Skeletal muscle satellite cell (primary cell): Measurements from ENCODE around the gene RASL10B.
A peak's percentile ranks its signal among the peaks of the same experiment; 100 is the strongest.

Experiments
- H3K27me3 ChIP-seq: 2 replicates; pipeline ENCODE4 v1.7.0; 2013; ENCODE audit warnings: low read length; ENCODE audit not compliant: control insufficient read depth, insufficient read depth
- H3K36me3 ChIP-seq: 2 replicates; pipeline ENCODE4 v1.7.0; 2013; ENCODE audit warnings: mild to moderate bottlenecking, control low read depth, low read length; ENCODE audit not compliant: insufficient read depth
- H3K4me1 ChIP-seq: 2 replicates; pipeline ENCODE4 v1.7.0; 2013; ENCODE audit warnings: low read length; ENCODE audit not compliant: control insufficient read depth, insufficient read depth
- H3K4me2 ChIP-seq: 2 replicates; pipeline ENCODE4 v1.7.0; 2013; ENCODE audit warnings: mild to moderate bottlenecking, low read length
- H3K4me3 ChIP-seq: 2 replicates; pipeline ENCODE4 v1.7.0; 2013; ENCODE audit warnings: low read length
- H3K9ac ChIP-seq: 2 replicates; pipeline ENCODE4 v1.7.0; 2013; ENCODE audit warnings: mild to moderate bottlenecking, low read depth, low read length, moderate library complexity
- H3K9me3 ChIP-seq: replicated peaks from 2 replicates; pipeline ENCODE4 v1.7.0; 2013; ENCODE audit warnings: mild to moderate bottlenecking, control low read depth, low read length

Gene RASL10B

GRCh38 chr17:35752945-35753764, 21.7 kb downstream of the RASL10B start, which contains the start of gene GAS2L2:
TSS of gene GAS2L2 (minus strand) at chr17:35753239. CDS start at chr17:35752850, 389 bp downstream.
- no peak within 1 kb of the TSS for H3K4me2 ChIP-seq
- H3K9ac ChIP-seq, result no peak within 1 kb of the TSS
- H3K36me3 ChIP-seq, result no peaks in the 10 kb centered on the region
- H3K9me3 ChIP-seq, result no peaks in the 10 kb centered on the region
- no peak within 1 kb of the TSS for H3K4me3 ChIP-seq
- H3K4me1 ChIP-seq, result peaks cover 10% of the 10 kb centered on the region
- H3K27me3 ChIP-seq, result peaks cover 64% of the 10 kb centered on the region

DNA sequence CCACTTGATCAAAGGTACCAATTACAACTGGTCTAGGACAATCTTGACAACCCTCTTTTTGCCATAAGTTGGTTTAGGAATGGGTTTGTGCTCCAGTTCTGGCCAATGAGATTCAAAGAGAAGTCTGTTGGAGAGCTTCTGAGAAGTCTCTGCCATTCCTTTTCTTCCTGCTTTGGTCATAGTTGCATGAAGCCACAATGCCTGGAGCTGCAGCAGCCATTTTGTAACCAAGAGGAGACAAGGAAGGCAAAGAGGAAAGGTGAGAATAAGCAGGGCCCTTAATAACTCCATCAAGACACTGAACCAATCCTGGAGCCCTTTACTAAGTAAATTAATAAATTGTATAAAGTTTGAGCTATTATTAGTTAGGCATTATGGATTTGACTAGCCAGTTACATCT, 25.8 kb downstream of the RASL10B start:
- Histone ChIP-seq H3K9me3 (no peaks in the 10 kb centered on the region), H3K9ac (no peak overlapping the region), H3K4me1 (no peaks in the 10 kb centered on the region), H3K36me3 (no peaks in the 10 kb centered on the region), H3K4me2 (no peak overlapping the region), H3K4me3 (no peak overlapping the region), H3K27me3 (peaks cover 56% of the 10 kb centered on the region)

DNA sequence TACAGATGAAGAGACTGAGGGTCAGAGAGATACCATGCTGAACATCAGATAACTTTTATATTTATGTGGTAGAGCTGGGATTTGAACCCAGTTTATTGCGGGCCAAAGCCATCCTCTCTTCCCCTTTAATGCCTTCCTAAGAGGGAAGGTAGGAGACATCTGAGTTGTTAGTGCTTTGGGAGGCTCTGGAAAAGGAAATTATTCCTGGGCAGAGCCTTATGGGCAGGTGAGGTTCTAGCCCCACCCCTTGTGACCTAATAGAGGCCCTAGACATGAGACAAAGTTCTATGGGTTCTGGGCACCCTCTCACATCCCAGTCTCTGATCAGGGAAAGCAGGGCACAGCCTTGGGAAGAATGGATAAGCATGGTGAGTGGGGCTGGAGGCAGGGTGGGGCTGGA, 29.1 kb downstream of the RASL10B start, which contains the start of gene C17orf50:
Gene C17orf50, plus strand, starts transcription at position 301 of the 400 bp plus-strand sequence. Its CDS starts 55 bp downstream, at position 356.
- peaks cover 8% of the 10 kb centered on the region for H3K4me1 ChIP-seq
- peaks cover 40% of the 10 kb centered on the region for H3K27me3 ChIP-seq
- H3K9ac ChIP-seq, result no peak within 1 kb of the TSS
- H3K9me3 ChIP-seq, result no peaks in the 10 kb centered on the region
- no peak within 1 kb of the TSS for H3K4me2 ChIP-seq
- no peak within 1 kb of the TSS for H3K4me3 ChIP-seq
- H3K36me3 ChIP-seq, result no peaks in the 10 kb centered on the region

DNA sequence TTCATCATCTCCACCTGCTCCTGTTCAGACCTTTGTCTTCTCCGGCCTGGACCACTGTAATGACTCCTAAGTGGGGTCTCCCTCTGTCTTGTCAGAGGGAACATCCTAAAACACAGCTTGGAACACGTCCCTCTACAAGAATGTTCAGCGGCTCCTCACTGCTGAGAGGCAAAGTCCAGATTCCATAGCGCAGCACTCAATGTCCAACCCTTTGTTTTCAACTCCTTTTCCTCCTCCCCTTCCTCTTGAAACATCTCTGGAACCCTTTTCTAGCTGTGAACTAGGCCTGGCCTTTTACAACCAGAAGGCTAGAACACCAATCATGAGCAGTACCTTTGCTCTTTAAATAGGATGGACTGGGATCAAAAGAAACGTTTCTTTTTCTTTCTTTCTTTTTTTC, 30.2 kb downstream of the RASL10B start:
- H3K4me2 ChIP-seq, result no peak overlapping the region
- H3K27me3 ChIP-seq, result peaks cover 42% of the 10 kb centered on the region
- H3K36me3 ChIP-seq, result no peaks in the 10 kb centered on the region
- H3K9ac ChIP-seq, result no peak overlapping the region
- H3K4me3 ChIP-seq, result no peak overlapping the region
- no peaks in the 10 kb centered on the region for H3K9me3 ChIP-seq
- peaks cover 8% of the 10 kb centered on the region for H3K4me1 ChIP-seq

GRCh38 chr17:35763767-35764122, 32.3 kb downstream of the RASL10B start:
- Histone ChIP-seq H3K9me3 (no peaks in the 10 kb centered on the region), H3K4me1 (peaks cover 8% of the 10 kb centered on the region), H3K4me3 (peak overlapping the region; percentile 70), H3K4me2 (peak overlapping the region; percentile 97), H3K9ac (peak overlapping the region; percentile 32), H3K36me3 (no peaks in the 10 kb centered on the region), H3K27me3 (peaks cover 47% of the 10 kb centered on the region)

DNA sequence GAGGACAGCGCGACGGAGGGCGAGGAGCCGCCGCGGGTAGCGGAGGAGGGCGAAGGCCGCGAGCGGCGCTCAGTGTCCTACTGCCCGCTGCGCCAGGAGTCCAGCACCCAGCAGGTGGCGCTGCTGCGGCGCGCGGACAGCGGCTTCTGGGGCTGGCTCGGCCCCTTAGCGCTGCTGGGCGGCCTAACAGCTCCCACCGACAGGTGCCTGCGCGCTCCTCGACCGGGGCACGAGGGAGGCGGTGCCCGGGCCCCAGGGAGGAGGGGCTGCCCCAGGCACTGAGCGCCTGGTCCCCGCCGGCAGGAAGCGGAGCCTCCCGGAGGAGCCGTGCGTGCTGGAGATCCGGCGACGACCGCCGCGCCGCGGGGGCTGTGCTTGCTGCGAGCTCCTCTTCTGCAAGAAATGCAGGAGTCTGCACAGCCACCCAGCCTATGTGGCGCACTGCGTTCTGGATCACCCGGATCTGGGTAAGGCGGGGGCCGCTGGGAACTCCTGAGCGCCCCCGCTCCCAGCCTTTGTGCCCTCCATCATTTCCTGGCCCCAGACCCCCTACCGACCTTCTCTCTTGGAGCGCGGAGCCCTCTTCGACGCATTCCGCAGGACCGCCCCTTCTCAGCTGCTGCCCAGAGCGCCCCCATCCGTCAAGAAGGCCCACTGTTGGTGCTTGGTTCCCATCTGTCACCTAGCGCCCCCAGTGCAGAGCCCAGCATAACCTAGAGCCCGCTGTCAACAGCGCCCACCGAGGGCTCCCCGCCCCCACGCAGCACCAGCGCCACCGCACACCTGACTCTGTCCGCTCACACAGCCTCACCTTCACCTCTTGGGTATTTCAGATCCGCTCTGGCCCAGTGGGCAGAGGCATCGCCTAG, 32.9 kb downstream of the RASL10B start:
- Histone ChIP-seq H3K4me2 (peak overlapping the region; percentile 97), H3K4me1 (peaks cover 8% of the 10 kb centered on the region), H3K9me3 (no peaks in the 10 kb centered on the region), H3K9ac (peak overlapping the region; percentile 32), H3K4me3 (peak overlapping the region; percentile 70), H3K27me3 (peaks cover 52% of the 10 kb centered on the region), H3K36me3 (no peaks in the 10 kb centered on the region)

DNA sequence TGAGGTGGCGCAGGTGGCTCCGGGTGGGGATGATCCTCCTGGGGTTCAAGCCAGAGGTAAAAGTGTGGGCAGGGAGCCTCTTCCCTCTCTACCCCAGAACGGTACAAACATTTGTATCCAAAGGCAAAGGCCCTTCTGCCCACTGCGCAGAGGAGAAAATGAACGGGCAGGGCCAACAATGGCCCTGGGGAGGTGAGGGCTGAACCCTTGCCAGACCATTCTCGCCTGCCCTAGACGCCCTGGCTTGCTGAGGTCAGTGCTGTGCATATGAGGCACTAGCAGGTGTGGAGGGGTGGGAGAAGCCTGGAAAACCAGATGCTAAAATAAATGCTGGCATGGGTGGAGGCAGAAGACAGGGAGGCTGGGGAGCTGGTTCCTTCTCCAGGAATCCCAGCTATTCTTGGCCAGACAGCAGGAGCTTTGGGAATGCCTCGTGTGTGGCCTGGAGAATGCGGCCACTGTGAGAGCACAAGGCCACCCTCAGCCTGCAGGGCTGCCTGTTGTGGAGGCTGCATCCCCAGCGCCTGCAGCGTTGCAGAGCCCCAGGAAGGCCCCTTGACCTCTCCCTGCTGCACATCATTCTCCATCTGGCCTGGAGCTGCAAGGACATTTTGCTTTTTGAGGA, 33.8 kb downstream of the RASL10B start:
- Histone ChIP-seq H3K4me1 (peaks cover 8% of the 10 kb centered on the region), H3K9me3 (no peaks in the 10 kb centered on the region), H3K9ac (no peak overlapping the region), H3K4me3 (no peak overlapping the region), H3K4me2 (no peak overlapping the region), H3K27me3 (peaks cover 46% of the 10 kb centered on the region), H3K36me3 (no peaks in the 10 kb centered on the region)

- peaks cover 40% of the 10 kb centered on the region for H3K27me3 ChIP-seq
- no peaks in the 10 kb centered on the region for H3K36me3 ChIP-seq
- no peak overlapping the region for H3K4me2 ChIP-seq
- peaks cover 8% of the 10 kb centered on the region for H3K4me1 ChIP-seq
- H3K9me3 ChIP-seq, result no peaks in the 10 kb centered on the region
- no peak overlapping the region for H3K4me3 ChIP-seq
- no peak overlapping the region for H3K9ac ChIP-seq
Observed at GRCh38 chr17:35765756-35766488, 34.5 kb downstream of the RASL10B start.

- no peaks in the 10 kb centered on the region for H3K36me3 ChIP-seq
- no peak overlapping the region for H3K9ac ChIP-seq
- peaks cover 38% of the 10 kb centered on the region for H3K27me3 ChIP-seq
- H3K4me3 ChIP-seq, result no peak overlapping the region
- H3K9me3 ChIP-seq, result no peaks in the 10 kb centered on the region
- no peak overlapping the region for H3K4me2 ChIP-seq
- H3K4me1 ChIP-seq, result peaks cover 8% of the 10 kb centered on the region
Observed at GRCh38 chr17:35766489-35766877, 35.0 kb downstream of the RASL10B start.

DNA sequence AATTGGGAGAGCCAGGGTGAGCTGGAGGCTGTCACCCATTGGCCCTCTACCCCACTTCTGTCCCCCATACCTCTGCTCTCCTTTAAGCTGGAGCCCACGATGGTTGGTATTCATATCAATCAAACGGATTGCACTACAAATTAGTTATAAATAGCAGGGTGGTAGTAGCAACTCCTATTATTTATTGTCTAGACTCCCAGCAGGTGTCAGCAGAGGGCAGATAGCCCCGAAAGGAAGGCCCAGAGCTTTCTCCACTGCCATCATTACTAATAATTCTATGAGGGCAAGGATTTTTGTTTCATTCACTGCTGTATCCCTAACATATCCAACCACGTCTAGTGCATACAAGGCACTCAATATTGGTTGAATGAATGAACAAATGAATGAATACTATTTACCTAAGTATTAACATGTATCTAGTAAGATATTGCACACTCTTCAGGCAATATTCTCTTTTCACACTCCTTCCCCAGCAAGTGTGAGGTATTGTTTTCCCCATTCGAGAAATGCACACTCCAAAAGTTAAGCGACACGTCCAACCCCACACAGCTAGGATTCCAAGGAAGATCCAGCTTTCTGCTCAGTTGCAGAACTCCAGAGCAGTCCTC, 35.6 kb downstream of the RASL10B start:
- Histone ChIP-seq H3K27me3 (peaks cover 39% of the 10 kb centered on the region), H3K4me3 (no peak overlapping the region), H3K9ac (no peak overlapping the region), H3K36me3 (no peaks in the 10 kb centered on the region), H3K4me1 (peaks cover 8% of the 10 kb centered on the region), H3K9me3 (no peaks in the 10 kb centered on the region), H3K4me2 (no peak overlapping the region)
